HG03280 (cell line): ENCODE results near the gene LIPG.

Experiments
- ATAC-seq: cut with Tn5 transposase; IDR thresholded peaks from one replicate; pipeline ENCODE4 v1.9.1; 2021; ENCODE audit warnings: mild to moderate bottlenecking, moderate library complexity; ENCODE audit not compliant: unreplicated experiment

The LIPG gene

GRCh38 chr18:49609256-49610021 is 47.6 kb downstream of the LIPG start:
- ATAC-seq = no peak

- ATAC-seq = no peak
Measured at GRCh38 chr18:49610022-49610445, 48.2 kb downstream of the LIPG start.

GRCh38 chr18:49611316-49611715 is 49.5 kb downstream of the LIPG start:
- ATAC-seq = no peak

GRCh38 chr18:49612515-49613033 is 50.7 kb downstream of the LIPG start:
- ATAC-seq = no peak

GRCh38 chr18:49613141-49613640 is 51.3 kb downstream of the LIPG start:
- ATAC-seq = no peak

- no peak for ATAC-seq
Measured at GRCh38 chr18:49613641-49614151, 51.8 kb downstream of the LIPG start.

- ATAC-seq = no peak
Measured at GRCh38 chr18:49616618-49617328, 54.9 kb downstream of the LIPG start.

GRCh38 chr18:49617329-49617695 is 55.5 kb downstream of the LIPG start:
- ATAC-seq = no peak

GRCh38 chr18:49617865-49618264 is 56.0 kb downstream of the LIPG start:
- ATAC-seq = no peak

GRCh38 chr18:49618742-49619681 is 57.2 kb downstream of the LIPG start:
- ATAC-seq = no peak

GRCh38 chr18:49619801-49620200 is 57.9 kb downstream of the LIPG start:
- ATAC-seq = no peak

- no peak for ATAC-seq
Measured at GRCh38 chr18:49621301-49621700, 59.4 kb downstream of the LIPG start.

GRCh38 chr18:49621717-49622351 is 60.0 kb downstream of the LIPG start:
- ATAC-seq = no peak

- ATAC-seq = no peak
Measured at GRCh38 chr18:49623571-49623970, 61.7 kb downstream of the LIPG start.

- no peak for ATAC-seq
Measured at GRCh38 chr18:49625021-49625691, 63.3 kb downstream of the LIPG start.

- no peak for ATAC-seq
Measured at GRCh38 chr18:49626842-49627467, 65.1 kb downstream of the LIPG start.

GRCh38 chr18:49628119-49628518 is 66.3 kb downstream of the LIPG start:
- ATAC-seq = no peak

GRCh38 chr18:49628881-49629795 is 67.3 kb downstream of the LIPG start:
- no peak for ATAC-seq
